Measurements from ENCODE around the gene GATAD1.
"Not testable (repeated sequence)": the region's sequence is repeated elsewhere in the genome, so short reads cannot be mapped to it uniquely, and the experiment has no call there.

GATAD1 gene

GRCh38 chr7:92462560-92462959, 15.3 kb downstream of the GATAD1 start:
- H3K4me1 ChIP-seq (ENCODE audit: control insufficient read depth, insufficient read depth, low read length, unreplicated experiment) = peaks cover 6% of the 10 kb centered on the region
- no peak overlapping the region for H3K4me3 ChIP-seq (ENCODE audit: low read depth, low read length)
- H3K79me2 ChIP-seq (ENCODE audit: control insufficient read depth, insufficient read depth, low read length, unreplicated experiment) = no peaks in the 10 kb centered on the region
- no peak overlapping the region for H3K27ac ChIP-seq (ENCODE audit: low read depth, low read length)
- no peaks in the 10 kb centered on the region for H3K27me3 ChIP-seq (ENCODE audit: insufficient read depth, low read length)
- H3K36me3 ChIP-seq (ENCODE audit: insufficient read depth, low read length) = peaks cover 3% of the 10 kb centered on the region; the same call in 1 of the 2 replicates
- no peak overlapping the region for H2AFZ ChIP-seq (ENCODE audit: low read length, unreplicated experiment)

GRCh38 chr7:92464515-92464914, 17.2 kb downstream of the GATAD1 start:
- no peaks in the 10 kb centered on the region for H3K27me3 ChIP-seq (ENCODE audit: insufficient read depth, low read length)
- no peak overlapping the region for H2AFZ ChIP-seq (ENCODE audit: low read length, unreplicated experiment)
- no peaks in the 10 kb centered on the region for H3K79me2 ChIP-seq (ENCODE audit: control insufficient read depth, insufficient read depth, low read length, unreplicated experiment)
- no peak overlapping the region for H3K27ac ChIP-seq (ENCODE audit: low read depth, low read length)
- H3K4me3 ChIP-seq (ENCODE audit: low read depth, low read length) = no peak overlapping the region
- peaks cover 3% of the 10 kb centered on the region; the same call in 1 of the 2 replicates for H3K36me3 ChIP-seq (ENCODE audit: insufficient read depth, low read length)
- H3K4me1 ChIP-seq (ENCODE audit: control insufficient read depth, insufficient read depth, low read length, unreplicated experiment) = peaks cover 6% of the 10 kb centered on the region

GRCh38 chr7:92466682-92467081, 19.4 kb downstream of the GATAD1 start:
- H3K27me3 ChIP-seq (ENCODE audit: insufficient read depth, low read length) = no peaks in the 10 kb centered on the region
- no peak overlapping the region for H2AFZ ChIP-seq (ENCODE audit: low read length, unreplicated experiment)
- H3K36me3 ChIP-seq (ENCODE audit: insufficient read depth, low read length) = peaks cover 3% of the 10 kb centered on the region; the same call in 1 of the 2 replicates

GRCh38 chr7:92468589-92468988, 21.3 kb downstream of the GATAD1 start:
- H3K4me1 ChIP-seq (ENCODE audit: control insufficient read depth, insufficient read depth, low read length, unreplicated experiment); H3K36me3 ChIP-seq (ENCODE audit: insufficient read depth, low read length); H3K4me3 ChIP-seq (ENCODE audit: low read depth, low read length); H2AFZ ChIP-seq (ENCODE audit: low read length, unreplicated experiment); H3K79me2 ChIP-seq (ENCODE audit: control insufficient read depth, insufficient read depth, low read length, unreplicated experiment); H3K27ac ChIP-seq (ENCODE audit: low read depth, low read length); H3K27me3 ChIP-seq (ENCODE audit: insufficient read depth, low read length): not testable (repeated sequence)

More at GRCh38 chr7:92466682-92467081, 19.4 kb downstream of the GATAD1 start:
- no peak overlapping the region for H3K27ac ChIP-seq (ENCODE audit: low read depth, low read length)
- H3K79me2 ChIP-seq (ENCODE audit: control insufficient read depth, insufficient read depth, low read length, unreplicated experiment) = no peaks in the 10 kb centered on the region
- no peaks in the 10 kb centered on the region for H3K4me1 ChIP-seq (ENCODE audit: control insufficient read depth, insufficient read depth, low read length, unreplicated experiment)
- H3K4me3 ChIP-seq (ENCODE audit: low read depth, low read length) = no peak overlapping the region

- H3K36me3 ChIP-seq (ENCODE audit: insufficient read depth, low read length); H3K79me2 ChIP-seq (ENCODE audit: control insufficient read depth, insufficient read depth, low read length, unreplicated experiment); H3K27ac ChIP-seq (ENCODE audit: low read depth, low read length); H2AFZ ChIP-seq (ENCODE audit: low read length, unreplicated experiment); H3K4me3 ChIP-seq (ENCODE audit: low read depth, low read length); H3K4me1 ChIP-seq (ENCODE audit: control insufficient read depth, insufficient read depth, low read length, unreplicated experiment); H3K27me3 ChIP-seq (ENCODE audit: insufficient read depth, low read length): not testable (repeated sequence)
Observed at GRCh38 chr7:92473989-92474388, 26.7 kb downstream of the GATAD1 start.

- H3K27ac ChIP-seq (ENCODE audit: low read depth, low read length); H3K4me1 ChIP-seq (ENCODE audit: control insufficient read depth, insufficient read depth, low read length, unreplicated experiment); H2AFZ ChIP-seq (ENCODE audit: low read length, unreplicated experiment); H3K36me3 ChIP-seq (ENCODE audit: insufficient read depth, low read length); H3K4me3 ChIP-seq (ENCODE audit: low read depth, low read length); H3K27me3 ChIP-seq (ENCODE audit: insufficient read depth, low read length); H3K79me2 ChIP-seq (ENCODE audit: control insufficient read depth, insufficient read depth, low read length, unreplicated experiment): not testable (repeated sequence)
Observed at GRCh38 chr7:92475261-92475770, 28.0 kb downstream of the GATAD1 start.

GRCh38 chr7:92475851-92476590, 28.7 kb downstream of the GATAD1 start:
- not testable (repeated sequence) for H3K36me3 ChIP-seq (ENCODE audit: insufficient read depth, low read length); H3K79me2 ChIP-seq (ENCODE audit: control insufficient read depth, insufficient read depth, low read length, unreplicated experiment); H3K27me3 ChIP-seq (ENCODE audit: insufficient read depth, low read length); H3K4me3 ChIP-seq (ENCODE audit: low read depth, low read length); H2AFZ ChIP-seq (ENCODE audit: low read length, unreplicated experiment); H3K27ac ChIP-seq (ENCODE audit: low read depth, low read length); H3K4me1 ChIP-seq (ENCODE audit: control insufficient read depth, insufficient read depth, low read length, unreplicated experiment)

GRCh38 chr7:92477681-92478080, 30.4 kb downstream of the GATAD1 start, which contains the start of gene ERVW-1:
Gene ERVW-1, minus strand, starts transcription at chr7:92477946. Its CDS starts 7,565 bp downstream, at chr7:92470381.
- not testable (repeated sequence) for H3K4me1 ChIP-seq (ENCODE audit: control insufficient read depth, insufficient read depth, low read length, unreplicated experiment); H3K27ac ChIP-seq (ENCODE audit: low read depth, low read length); H3K4me3 ChIP-seq (ENCODE audit: low read depth, low read length); H2AFZ ChIP-seq (ENCODE audit: low read length, unreplicated experiment); H3K79me2 ChIP-seq (ENCODE audit: control insufficient read depth, insufficient read depth, low read length, unreplicated experiment); H3K36me3 ChIP-seq (ENCODE audit: insufficient read depth, low read length); H3K27me3 ChIP-seq (ENCODE audit: insufficient read depth, low read length)

DNA sequence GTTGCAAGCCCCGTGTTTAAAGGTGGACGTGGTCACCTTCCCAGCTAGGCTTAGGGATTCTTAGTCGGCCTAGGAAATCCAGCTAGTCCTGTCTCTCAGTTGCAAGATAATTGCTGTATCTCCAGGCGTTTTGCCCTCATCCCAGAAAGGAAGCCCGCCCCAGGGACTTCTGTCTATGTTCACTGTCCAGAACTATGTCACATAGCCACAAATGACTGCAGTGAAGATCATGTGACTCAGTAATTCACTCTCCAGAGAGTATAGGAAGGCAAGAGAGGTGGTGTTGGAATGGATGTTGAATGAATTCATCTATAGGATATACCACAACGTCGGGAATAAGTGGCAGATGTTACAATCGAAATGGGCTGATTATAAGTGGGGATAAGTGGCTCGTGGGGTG, 30.8 kb downstream of the GATAD1 start:
- H3K4me3 ChIP-seq (ENCODE audit: low read depth, low read length) = no peak overlapping the region
- H3K27me3 ChIP-seq (ENCODE audit: insufficient read depth, low read length) = no peaks in the 10 kb centered on the region
- H2AFZ ChIP-seq (ENCODE audit: low read length, unreplicated experiment) = no peak overlapping the region
- H3K27ac ChIP-seq (ENCODE audit: low read depth, low read length) = no peak overlapping the region
- no peaks in the 10 kb centered on the region for H3K79me2 ChIP-seq (ENCODE audit: control insufficient read depth, insufficient read depth, low read length, unreplicated experiment)
- no peaks in the 10 kb centered on the region for H3K4me1 ChIP-seq (ENCODE audit: control insufficient read depth, insufficient read depth, low read length, unreplicated experiment)
- H3K36me3 ChIP-seq (ENCODE audit: insufficient read depth, low read length) = no peaks in the 10 kb centered on the region

GRCh38 chr7:92478711-92479110, 31.4 kb downstream of the GATAD1 start:
- Histone ChIP-seq H3K79me2 (ENCODE audit: control insufficient read depth, insufficient read depth, low read length, unreplicated experiment) (no peaks in the 10 kb centered on the region), H3K4me1 (ENCODE audit: control insufficient read depth, insufficient read depth, low read length, unreplicated experiment) (no peaks in the 10 kb centered on the region), H3K36me3 (ENCODE audit: insufficient read depth, low read length) (no peaks in the 10 kb centered on the region), H3K4me3 (ENCODE audit: low read depth, low read length) (no peak overlapping the region), H3K27me3 (ENCODE audit: insufficient read depth, low read length) (no peaks in the 10 kb centered on the region), H3K27ac (ENCODE audit: low read depth, low read length) (no peak overlapping the region), H2AFZ (ENCODE audit: low read length, unreplicated experiment) (no peak overlapping the region)

GRCh38 chr7:92479146-92479545, 31.9 kb downstream of the GATAD1 start:
- not testable (repeated sequence) for H3K36me3 ChIP-seq (ENCODE audit: insufficient read depth, low read length); H3K27ac ChIP-seq (ENCODE audit: low read depth, low read length); H3K79me2 ChIP-seq (ENCODE audit: control insufficient read depth, insufficient read depth, low read length, unreplicated experiment); H3K4me3 ChIP-seq (ENCODE audit: low read depth, low read length); H3K4me1 ChIP-seq (ENCODE audit: control insufficient read depth, insufficient read depth, low read length, unreplicated experiment); H2AFZ ChIP-seq (ENCODE audit: low read length, unreplicated experiment); H3K27me3 ChIP-seq (ENCODE audit: insufficient read depth, low read length)

Measured in ACC112 (cell line).